Keratinocyte (primary cell): ENCODE results near the gene DTD1. TPM values are rescaled to one million over a fixed set of nuclear protein-coding genes. Genes with fewer than 3 reads are reported as not detected.

ENCODE experiments used
- DNase-seq: peaks from one replicate; pipeline ENCODE4 v3.0.0-alpha.2; 2011; ENCODE audit warnings: low read depth, missing footprints, low spot score
- FAIRE-seq: peaks from 2 replicates; lab custom pipeline; 2011; peaks lifted over from hg19 to GRCh38; lab: Jason Lieb, UNC
- H2AFZ ChIP-seq: 2 replicates; pipeline ENCODE4 v1.6.0; 2012; ENCODE audit warnings: low read length, control low read depth, inconsistent platforms; ENCODE audit not compliant: control insufficient read depth
- H3K27ac ChIP-seq: 2 replicates; pipeline ENCODE4 v1.5.1; 2011; ENCODE audit warnings: low read length; ENCODE audit not compliant: control insufficient read depth, insufficient read depth
- H3K27me3 ChIP-seq: 3 replicates; pipeline ENCODE4 v1.6.0; 2011; ENCODE audit warnings: low read length; ENCODE audit not compliant: control insufficient read depth, insufficient read depth; ENCODE audit errors: extremely low read depth
- H3K36me3 ChIP-seq, 2 experiments: 2 replicates in 1 of 2; 3 replicates in 1 of 2; pipeline ENCODE4 v1.5.1; 2011; ENCODE audit warnings: low read length in 2 of 2, mild to moderate bottlenecking in 1 of 2; ENCODE audit not compliant: control insufficient read depth in 2 of 2, insufficient read depth in 2 of 2; ENCODE audit errors: extremely low read depth in 1 of 2
- H3K4me1 ChIP-seq: 3 replicates; pipeline ENCODE4 v1.5.1; 2011; ENCODE audit warnings: low read length; ENCODE audit not compliant: control insufficient read depth, insufficient read depth; ENCODE audit errors: extremely low read depth
- H3K4me2 ChIP-seq: 3 replicates; pipeline ENCODE4 v1.6.0; 2011; ENCODE audit warnings: low read depth, low read length; ENCODE audit not compliant: control insufficient read depth, insufficient read depth; ENCODE audit errors: extremely low read depth
- H3K4me3 ChIP-seq, 3 experiments: fragments of 200-600 bp in 1 of 3; sonication (generic) in 1 of 3; 2 replicates in 2 of 3; 3 replicates in 1 of 3; pipeline ENCODE4 v1.5.1; 2011 to 2016; ENCODE audit warnings: low read length in 3 of 3, mild to moderate bottlenecking in 3 of 3, control low read depth in 2 of 3, inconsistent platforms in 1 of 3, low read depth in 1 of 3, mixed read lengths in 1 of 3, mixed run types in 1 of 3, moderate library complexity in 1 of 3; ENCODE audit not compliant: control insufficient read depth in 2 of 3, insufficient read depth in 2 of 3; ENCODE audit errors: extremely low read depth in 1 of 3
- H3K79me2 ChIP-seq: 2 replicates; pipeline ENCODE4 v1.6.0; 2012; ENCODE audit warnings: low read length; ENCODE audit not compliant: control insufficient read depth, insufficient read depth
- H3K9ac ChIP-seq: 3 replicates; pipeline ENCODE4 v1.6.0; 2011; ENCODE audit warnings: low read length; ENCODE audit not compliant: control insufficient read depth, insufficient read depth; ENCODE audit errors: extremely low read depth
- H3K9me1 ChIP-seq: 3 replicates; pipeline ENCODE4 v1.6.0; 2011; ENCODE audit warnings: low read length; ENCODE audit not compliant: control insufficient read depth, insufficient read depth; ENCODE audit errors: extremely low read depth
- H3K9me3 ChIP-seq: 2 replicates; pipeline ENCODE4 v1.5.1; 2012; ENCODE audit warnings: low read depth, low read length; ENCODE audit not compliant: control insufficient read depth
- H4K20me1 ChIP-seq: 3 replicates; pipeline ENCODE4 v1.6.0; 2011; ENCODE audit warnings: low read length; ENCODE audit not compliant: control insufficient read depth, insufficient read depth; ENCODE audit errors: extremely low read depth
- CTCF ChIP-seq, 3 experiments: IDR thresholded peaks in 1 of 3; conservative IDR thresholded peaks in 1 of 3; optimal IDR thresholded peaks in 1 of 3; 2 replicates in 2 of 3; 3 replicates in 1 of 3; pipeline versions ENCODE3 to v1.5.1; 2011; ENCODE audit warnings: low read length in 3 of 3, mild to moderate bottlenecking in 3 of 3, moderate library complexity in 2 of 3, control low read depth in 1 of 3, inconsistent platforms in 1 of 3; ENCODE audit not compliant: insufficient read depth in 2 of 3; ENCODE audit errors: extremely low read depth in 1 of 3
- EZH2 ChIP-seq: IDR thresholded peaks from one replicate; pipeline ENCODE4 v1.6.1; 2012; ENCODE audit warnings: inconsistent platforms, mild to moderate bottlenecking, low read length, moderate library complexity
- dilution Hi-C: fragments of 300-500 bp; cut with MboI; formaldehyde crosslinking; loops from one replicate; pipeline ENCODE4 v1.7.0; 2020; ENCODE audit warnings: low sequenced_read_pairs; ENCODE audit not compliant: extremely low pct_ligation_motif_present
- polyA plus RNA-seq, 5 experiments: library from polyadenylated mRNA; depleted of rRNA in 3 of 5; stranded (reverse) in 3 of 5; stranded (forward) in 1 of 5; unstranded in 1 of 5; fragments of >200 nt; gene quantifications; 1 replicate in 1 of 5; 2 replicates in 3 of 5; 3 replicates in 1 of 5; pipeline versions ENCODE4 v1.2.1 to v1.2.3, GENCODE V29; 2011 to 2012; ENCODE audit warnings: missing spikeins in 2 of 5, low read depth in 1 of 5, low replicate concordance in 1 of 5

DTD1 gene
- polyA plus RNA-seq, 1 donor (not counting 4 experiments of a cell fraction or from before 2014, with no cell fraction given): 68.3 TPM

- Histone ChIP-seq H3K4me2 (no peak overlapping the region), H3K9ac (no peak overlapping the region), H3K79me2 (no peaks in the 10 kb centered on the region), H3K36me3 (peaks cover 0 to 1% of the 10 kb centered on the region in 2 experiments), H4K20me1 (no peaks in the 10 kb centered on the region), H3K27me3 (no peaks in the 10 kb centered on the region), H3K27ac (no peak overlapping the region), H2AFZ (no peak overlapping the region), H3K4me3 (no peak overlapping the region), H3K4me1 (no peaks in the 10 kb centered on the region), H3K9me1 (no peaks in the 10 kb centered on the region), H3K9me3 (no peaks in the 10 kb centered on the region)
- dilution Hi-C loops: no loop called here
- TF ChIP-seq EZH2 (no peak), CTCF (optimal IDR thresholded peaks at IDR 0.05 in 1 of 3, IDR thresholded peaks at IDR 0.05 in 1 of 3, conservative IDR thresholded peaks at IDR 0.05 in 1 of 3; ENCODE audit: extremely low read depth in 1 of 3, insufficient read depth in 2 of 3, low read length in 3 of 3) (no peak)
- DNase-seq (no peak), FAIRE-seq (no peak)
Observed at GRCh38 chr20:18717062-18717461, 129.2 kb downstream of the DTD1 start.

GRCh38 chr20:18718129-18718528 is 130.3 kb downstream of the DTD1 start:
- FAIRE-seq (no peak), DNase-seq (no peak)
- Histone ChIP-seq H3K79me2 (no peaks in the 10 kb centered on the region), H2AFZ (no peak overlapping the region), H3K4me1 (no peaks in the 10 kb centered on the region), H3K4me2 (no peak overlapping the region), H3K9ac (no peak overlapping the region), H3K9me3 (no peaks in the 10 kb centered on the region), H3K27ac (no peak overlapping the region), H3K27me3 (no peaks in the 10 kb centered on the region), H4K20me1 (no peaks in the 10 kb centered on the region), H3K4me3 (no peak overlapping the region), H3K36me3 (peaks cover 0 to 1% of the 10 kb centered on the region in 2 experiments), H3K9me1 (no peaks in the 10 kb centered on the region)
- dilution Hi-C loops: no loop called here
- TF ChIP-seq EZH2 (no peak), CTCF (optimal IDR thresholded peaks at IDR 0.05 in 1 of 3, IDR thresholded peaks at IDR 0.05 in 1 of 3, conservative IDR thresholded peaks at IDR 0.05 in 1 of 3; ENCODE audit: extremely low read depth in 1 of 3, insufficient read depth in 2 of 3, low read length in 3 of 3) (peak in 1 of 3 experiments; percentile 43)
